Activated naive CD4-positive, alpha-beta T cell treated with anti-CD3 and anti-CD28 coated beads for 36 hours (primary cell): ENCODE data around the gene RBKS. TPM values are rescaled to one million over a fixed set of nuclear protein-coding genes. Genes with fewer than 3 reads are reported as not detected.
"Not testable (repeated sequence)": the region's sequence is repeated elsewhere in the genome, so short reads cannot be mapped to it uniquely, and the experiment has no call there.

ENCODE experiments used
- CTCF ChIA-PET: fragments of 350-600 bp; sonication (Branson Sonifier 250); formaldehyde crosslinking; loops from one replicate; lab custom pipeline; 2021; ENCODE audit warnings: antibody characterized with exemption; lab: Charles Lee
- DNase-seq: peaks from one replicate; pipeline ENCODE4 v3.0.0-alpha.2; 2020
- H3K27ac Mint-ChIP-seq: one replicate; pipeline ENCODE4 v1.8.0; 2021; ENCODE audit warnings: mild to moderate bottlenecking, mixed read lengths
- H3K27me3 Mint-ChIP-seq: one replicate; pipeline ENCODE4 v1.8.0; 2021; ENCODE audit warnings: low read depth, mixed read lengths
- H3K36me3 Mint-ChIP-seq: one replicate; pipeline ENCODE4 v1.8.0; 2021; ENCODE audit warnings: low read depth, mixed read lengths
- H3K4me1 Mint-ChIP-seq: one replicate; pipeline ENCODE4 v1.8.0; 2021; ENCODE audit warnings: low read depth, mixed read lengths
- H3K4me3 Mint-ChIP-seq: one replicate; pipeline ENCODE4 v1.8.0; 2021; ENCODE audit warnings: mild to moderate bottlenecking, moderate library complexity, mixed read lengths
- H3K9me3 Mint-ChIP-seq: one replicate; pipeline ENCODE4 v1.8.0; 2021; ENCODE audit warnings: mixed read lengths
- intact Hi-C: fragments of 100-400 bp; cut with micrococcal nuclease; formaldehyde crosslinking; loops from one replicate; pipeline ENCODE4 v1.15.1; 2023
- total RNA-seq, 2 experiments: library from RNA; stranded (reverse); gene quantifications; one replicate each; pipeline ENCODE4 v1.2.3, GENCODE V29; 2021

RBKS gene
- total RNA-seq, 2 experiments from 2014 or later = 1.1 to 1.2 TPM

DNA sequence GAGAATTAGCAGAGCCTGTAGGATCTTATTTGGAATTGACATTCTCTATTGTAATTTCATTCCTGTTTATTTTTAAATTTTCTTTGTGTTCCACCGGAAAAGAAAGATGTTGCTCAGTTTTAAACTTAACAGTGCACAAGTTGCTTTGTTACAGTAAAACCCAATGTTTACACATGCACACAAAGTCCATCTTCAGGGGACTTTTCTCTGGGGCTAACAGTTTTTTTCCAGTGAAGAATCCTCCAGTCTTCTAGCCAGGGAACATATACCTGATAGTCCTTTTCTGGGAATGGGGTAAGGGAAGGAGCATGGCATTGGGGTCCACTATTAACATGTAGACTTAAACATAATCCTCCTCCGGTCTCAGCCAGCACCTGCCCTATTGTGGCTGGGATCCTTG, 143.9 kb downstream of the RBKS start:
- Mint-ChIP-seq H3K4me3 (no peak overlapping the region), H3K4me1 (no peaks in the 10 kb centered on the region), H3K36me3 (no peaks in the 10 kb centered on the region), H3K27me3 (peaks cover 9% of the 10 kb centered on the region), H3K9me3 (peaks cover 9% of the 10 kb centered on the region), H3K27ac (no peak overlapping the region)
- intact Hi-C loops = no loop called here
- CTCF ChIA-PET = no interaction called here
- no peak for DNase-seq

DNA sequence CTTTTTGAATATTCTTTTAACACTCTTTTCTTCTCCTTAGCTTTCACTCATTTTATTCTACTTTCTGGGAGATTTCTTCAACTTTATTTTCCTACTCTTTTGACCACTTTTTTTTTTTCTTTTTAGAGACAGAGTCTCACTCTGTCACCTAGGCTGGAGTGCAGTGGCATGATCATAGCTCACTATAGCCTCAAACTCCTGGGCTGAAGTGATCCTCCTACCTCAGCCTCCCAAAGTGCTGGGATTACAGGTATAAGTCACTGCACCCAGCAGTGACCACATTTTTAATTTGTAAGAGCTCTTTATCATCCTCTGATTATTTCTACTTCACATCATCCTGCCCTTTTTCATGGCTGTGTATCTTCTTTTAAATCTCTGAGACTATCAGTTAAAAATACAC, 144.7 kb downstream of the RBKS start:
- H3K4me1 Mint-ChIP-seq, H3K27me3 Mint-ChIP-seq, H3K27ac Mint-ChIP-seq, DNase-seq, H3K4me3 Mint-ChIP-seq, H3K36me3 Mint-ChIP-seq, H3K9me3 Mint-ChIP-seq, intact Hi-C loops: not testable (repeated sequence)
- CTCF ChIA-PET = interaction anchor here (0.7 to 1.1 kb wide), 3 partner anchors 23 to 709 kb away, joined by 3 to 5 read pairs (median 3); no protein-coding TSS in a partner anchor

- CTCF ChIA-PET = interaction anchor here (0.7 to 1.1 kb wide), 2 partner anchors 19 to 1377 kb away, joined by 3 read pairs; no protein-coding TSS in a partner anchor
- no peak overlapping the region for H3K4me3 Mint-ChIP-seq
- peaks cover 3% of the 10 kb centered on the region for H3K27me3 Mint-ChIP-seq
- intact Hi-C loops = no loop called here
- no peaks in the 10 kb centered on the region for H3K36me3 Mint-ChIP-seq
- H3K9me3 Mint-ChIP-seq = no peaks in the 10 kb centered on the region
- H3K27ac Mint-ChIP-seq = no peak overlapping the region
- DNase-seq = no peak
- no peaks in the 10 kb centered on the region for H3K4me1 Mint-ChIP-seq
These were observed 147.6 kb downstream of the RBKS start for GRCh38 chr2:27742571-27742970.

- intact Hi-C loops = no loop called here
- no peak overlapping the region for H3K4me3 Mint-ChIP-seq
- CTCF ChIA-PET = interaction anchor here (0.6 to 0.7 kb wide), 2 partner anchors 14 to 1377 kb away, joined by 3 read pairs; no protein-coding TSS in a partner anchor
- H3K4me1 Mint-ChIP-seq = peaks cover 3% of the 10 kb centered on the region
- H3K36me3 Mint-ChIP-seq = no peaks in the 10 kb centered on the region
- peaks cover 3% of the 10 kb centered on the region for H3K27me3 Mint-ChIP-seq
- no peaks in the 10 kb centered on the region for H3K9me3 Mint-ChIP-seq
- no peak for DNase-seq
- no peak overlapping the region for H3K27ac Mint-ChIP-seq
These were observed 148.5 kb downstream of the RBKS start for GRCh38 chr2:27741673-27742072.

DNA sequence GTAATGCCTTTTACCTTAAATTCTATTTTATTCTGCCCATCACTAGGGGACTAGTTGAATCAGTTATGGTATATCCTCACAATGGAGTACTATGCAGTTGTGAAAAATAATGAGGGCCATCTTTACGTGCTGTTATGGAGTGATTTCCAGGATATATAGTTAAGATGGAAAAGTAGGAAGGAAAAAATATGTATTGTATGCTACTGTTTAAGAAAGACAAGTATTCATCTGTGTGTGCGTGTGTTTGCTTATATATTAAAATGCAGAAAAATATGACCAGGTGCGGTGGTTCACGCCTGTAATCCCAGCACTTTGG, 151.2 kb downstream of the RBKS start:
- H3K36me3 Mint-ChIP-seq = no peaks in the 10 kb centered on the region
- no peak overlapping the region for H3K4me3 Mint-ChIP-seq
- H3K27me3 Mint-ChIP-seq = no peaks in the 10 kb centered on the region
- DNase-seq = no peak
- H3K27ac Mint-ChIP-seq = no peak overlapping the region
- intact Hi-C loops = no loop called here
- H3K9me3 Mint-ChIP-seq = no peaks in the 10 kb centered on the region
- CTCF ChIA-PET = no interaction called here
- H3K4me1 Mint-ChIP-seq = peaks cover 18% of the 10 kb centered on the region

DNA sequence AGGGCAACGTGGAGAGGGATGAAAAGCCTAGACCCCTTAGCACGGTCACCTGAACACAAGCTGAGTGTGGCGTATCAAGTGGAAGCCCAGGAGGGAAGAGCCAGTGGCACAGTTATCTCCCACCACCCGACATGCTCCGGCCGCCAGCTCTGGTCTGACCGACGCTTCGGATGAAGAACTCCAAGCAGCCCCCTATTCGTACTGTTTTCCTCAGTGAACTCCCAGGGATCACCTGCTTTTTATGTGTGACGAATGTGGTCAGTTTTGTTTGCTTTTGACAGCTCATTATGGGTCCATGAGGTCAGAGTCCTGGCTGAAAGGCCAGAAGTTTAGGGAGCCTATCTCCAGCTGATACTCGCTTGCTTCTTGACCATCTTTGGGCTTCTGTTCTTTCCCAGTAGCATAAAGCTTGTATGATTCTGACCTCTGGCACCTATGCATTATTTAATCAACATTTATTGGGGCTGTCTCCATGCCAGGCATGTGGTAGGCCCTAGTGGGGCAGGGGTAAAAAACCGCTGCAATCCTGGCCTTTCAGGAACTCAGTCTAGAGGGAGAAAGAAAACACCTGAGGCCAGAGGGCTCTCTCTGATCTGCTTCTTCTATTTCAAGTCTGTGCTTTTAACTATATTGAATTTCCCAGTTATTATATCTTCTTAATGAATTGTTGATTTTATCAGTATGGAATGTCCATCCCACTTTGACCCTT, 151.7 kb downstream of the RBKS start:
- Mint-ChIP-seq H3K27ac (no peak overlapping the region), H3K4me3 (no peak overlapping the region), H3K36me3 (no peaks in the 10 kb centered on the region), H3K27me3 (no peaks in the 10 kb centered on the region), H3K9me3 (no peaks in the 10 kb centered on the region), H3K4me1 (peaks cover 18% of the 10 kb centered on the region)
- CTCF ChIA-PET = no interaction called here
- intact Hi-C loops = no loop called here
- no peak for DNase-seq

DNA sequence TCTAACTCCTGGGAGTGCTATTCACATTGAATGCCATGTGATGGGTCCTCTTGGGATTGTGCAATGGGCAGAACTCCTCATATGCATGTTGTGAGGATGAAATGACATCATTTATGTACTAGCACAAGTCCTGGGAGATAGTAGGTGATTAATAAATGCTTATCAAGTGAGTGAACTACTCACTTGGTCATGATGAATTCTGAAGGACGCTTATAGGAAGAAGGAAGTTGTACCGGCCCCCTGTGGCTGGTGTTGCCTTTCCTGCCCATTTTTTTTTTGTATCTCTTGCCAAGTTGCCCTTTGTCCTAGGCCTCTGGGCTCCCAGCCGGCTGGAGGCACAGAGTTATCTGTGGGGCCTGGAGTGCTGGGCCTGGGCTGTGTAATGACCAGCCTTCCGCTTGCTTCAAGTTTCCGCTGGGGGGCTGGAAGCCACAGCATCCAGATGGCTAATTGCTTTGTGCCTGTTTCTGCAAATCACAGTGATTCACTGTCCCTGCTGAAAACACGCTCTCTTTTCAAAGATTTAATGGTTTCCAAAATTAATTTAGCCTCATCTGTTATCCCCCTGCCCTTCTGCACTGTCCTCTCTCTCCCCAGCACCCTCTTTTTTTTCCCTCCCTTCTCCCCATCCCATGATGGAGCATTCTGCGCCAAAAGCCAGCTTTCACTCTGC, 152.4 kb downstream of the RBKS start:
- no peak for DNase-seq
- peaks cover 18% of the 10 kb centered on the region for H3K4me1 Mint-ChIP-seq
- intact Hi-C loops = no loop called here
- no peak overlapping the region for H3K4me3 Mint-ChIP-seq
- CTCF ChIA-PET = interaction anchor here (2.4 kb wide), 1 partner anchor 15 kb away, joined by 9 read pairs; no protein-coding TSS in a partner anchor
- no peaks in the 10 kb centered on the region for H3K27me3 Mint-ChIP-seq
- H3K27ac Mint-ChIP-seq = no peak overlapping the region
- no peaks in the 10 kb centered on the region for H3K36me3 Mint-ChIP-seq
- peaks cover 2% of the 10 kb centered on the region for H3K9me3 Mint-ChIP-seq

- intact Hi-C loops = no loop called here
These were observed 153.3 kb downstream of the RBKS start for GRCh38 chr2:27736890-27737204.

DNA sequence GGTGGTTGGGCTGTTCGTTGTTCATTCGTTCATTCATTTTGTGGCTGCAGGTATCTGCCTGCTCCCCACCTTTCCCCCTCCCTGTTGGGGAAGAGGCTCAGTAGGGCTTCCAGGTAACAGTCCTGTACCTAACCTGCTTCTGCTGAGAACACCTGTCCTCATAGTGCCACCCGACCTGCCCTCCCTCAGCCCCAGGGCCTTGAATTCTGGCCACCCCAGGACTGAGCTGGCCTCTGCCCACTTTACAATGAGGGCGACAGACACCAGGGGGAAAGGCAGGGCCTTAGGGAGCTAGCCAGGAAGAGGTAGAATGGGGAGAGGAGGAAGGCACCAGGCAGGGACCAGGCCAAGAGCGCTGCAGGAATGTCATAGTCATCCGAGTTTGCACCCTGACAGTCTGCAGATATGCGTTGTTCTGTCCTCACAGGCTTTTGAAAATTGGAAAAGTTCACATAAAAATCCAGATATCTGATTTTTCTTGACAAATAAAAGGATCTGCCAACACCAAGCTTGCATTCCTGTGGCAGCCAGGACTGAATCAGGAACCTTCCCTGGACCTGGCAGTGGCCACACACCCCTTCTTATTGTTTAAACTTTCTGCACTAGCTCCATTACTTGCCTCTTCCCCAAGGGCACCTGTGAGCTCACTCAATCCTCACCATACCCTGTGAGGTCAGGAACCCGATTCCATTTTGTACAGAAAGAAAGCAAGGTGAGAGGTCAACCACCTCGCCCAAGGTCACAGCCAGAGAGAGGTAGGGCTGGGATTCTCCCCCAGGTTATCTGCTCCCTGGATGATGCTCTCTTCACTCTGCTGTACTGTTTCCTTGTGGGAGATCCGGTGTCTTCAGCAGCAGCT, 153.9 kb downstream of the RBKS start:
- intact Hi-C loops = no loop called here
- peak overlapping the region; percentile 44 for H3K4me3 Mint-ChIP-seq
- DNase-seq = no peak
- H3K4me1 Mint-ChIP-seq = peaks cover 18% of the 10 kb centered on the region
- H3K27me3 Mint-ChIP-seq = no peaks in the 10 kb centered on the region
- CTCF ChIA-PET = interaction anchor here (0.9 to 2.4 kb wide), 3 partner anchors 13 to 32 kb away, joined by 5 to 9 read pairs (median 8); no protein-coding TSS in a partner anchor
- H3K36me3 Mint-ChIP-seq = no peaks in the 10 kb centered on the region
- peak overlapping the region; percentile 65 for H3K27ac Mint-ChIP-seq
- peaks cover 2% of the 10 kb centered on the region for H3K9me3 Mint-ChIP-seq

More at GRCh38 chr2:27736890-27737204, 153.3 kb downstream of the RBKS start:
- CTCF ChIA-PET = interaction anchor here (2.0 to 2.4 kb wide), 2 partner anchors 14 to 33 kb away, joined by 8 to 9 read pairs; no protein-coding TSS in a partner anchor
- no peaks in the 10 kb centered on the region for H3K27me3 Mint-ChIP-seq
- peaks cover 18% of the 10 kb centered on the region for H3K4me1 Mint-ChIP-seq
- peaks cover 2% of the 10 kb centered on the region for H3K9me3 Mint-ChIP-seq
- no peak overlapping the region for H3K4me3 Mint-ChIP-seq
- DNase-seq = no peak
- no peak overlapping the region for H3K27ac Mint-ChIP-seq
- H3K36me3 Mint-ChIP-seq = no peaks in the 10 kb centered on the region

- peak; percentile 82 for DNase-seq
- CTCF ChIA-PET = interaction anchor here (0.6 to 2.4 kb wide), 5 partner anchors 12 to 121 kb away, joined by 3 to 9 read pairs (median 5); no protein-coding TSS in a partner anchor
These were observed 154.8 kb downstream of the RBKS start for GRCh38 chr2:27735263-27735904.

DNA sequence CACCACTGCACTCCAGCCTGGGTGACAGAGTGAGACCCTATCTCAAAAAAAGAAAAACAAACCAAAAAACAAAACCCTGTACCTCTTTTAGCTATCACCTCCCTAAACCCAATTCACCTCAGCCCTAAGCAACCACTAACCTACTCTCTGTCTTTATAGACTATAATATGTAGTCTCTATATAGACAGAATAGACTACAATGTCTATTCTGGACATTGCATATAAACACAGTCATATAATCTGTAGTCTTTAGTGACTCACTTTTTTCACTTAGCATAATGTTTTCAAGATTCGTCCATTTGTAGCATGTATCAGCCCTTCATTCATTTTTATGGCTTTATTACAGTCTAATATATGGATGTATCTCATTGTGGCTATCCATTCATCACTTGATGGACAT, 155.9 kb downstream of the RBKS start:
- Mint-ChIP-seq H3K27me3 (no peaks in the 10 kb centered on the region), H3K4me3 (no peak overlapping the region), H3K27ac (no peak overlapping the region), H3K9me3 (peaks cover 2% of the 10 kb centered on the region), H3K4me1 (peaks cover 18% of the 10 kb centered on the region), H3K36me3 (no peaks in the 10 kb centered on the region)
- no peak for DNase-seq
- CTCF ChIA-PET = interaction anchor here (0.8 to 1.0 kb wide), 2 partner anchors 11 to 30 kb away, joined by 3 read pairs; no protein-coding TSS in a partner anchor
- intact Hi-C loops = no loop called here

More at GRCh38 chr2:27735263-27735904, 154.8 kb downstream of the RBKS start:
- Mint-ChIP-seq H3K9me3 (peaks cover 2% of the 10 kb centered on the region), H3K27me3 (no peaks in the 10 kb centered on the region), H3K4me1 (peaks cover 18% of the 10 kb centered on the region), H3K36me3 (no peaks in the 10 kb centered on the region), H3K27ac (peak overlapping the region; percentile 65), H3K4me3 (peak overlapping the region; percentile 66)
- intact Hi-C loops = no loop called here
